HG02938 (cell line): ENCODE results near the gene RELL1.

Experiments used
- ATAC-seq: cut with Tn5 transposase; IDR thresholded peaks from one replicate; pipeline ENCODE4 v1.9.1; 2021; ENCODE audit warnings: mild to moderate bottlenecking, moderate library complexity; ENCODE audit not compliant: unreplicated experiment

Gene RELL1

GRCh38 chr4:37604461-37604860 is 81.7 kb downstream of the RELL1 start:
- no peak for ATAC-seq

GRCh38 chr4:37603711-37604110 is 82.5 kb downstream of the RELL1 start:
- ATAC-seq, result no peak

GRCh38 chr4:37603070-37603468 is 83.1 kb downstream of the RELL1 start:
- ATAC-seq, result peak; percentile 81

- no peak for ATAC-seq
Measured at GRCh38 chr4:37602454-37603069, 83.6 kb downstream of the RELL1 start.

GRCh38 chr4:37601531-37601930 is 84.6 kb downstream of the RELL1 start:
- ATAC-seq, result no peak

- no peak for ATAC-seq
Measured at GRCh38 chr4:37599092-37599790, 86.9 kb downstream of the RELL1 start.

GRCh38 chr4:37597034-37597433 is 89.1 kb downstream of the RELL1 start:
- ATAC-seq, result no peak

GRCh38 chr4:37595875-37596680 is 90.1 kb downstream of the RELL1 start:
- ATAC-seq, result no peak

GRCh38 chr4:37594099-37594498 is 92.1 kb downstream of the RELL1 start:
- ATAC-seq, result no peak

- no peak for ATAC-seq
Measured at GRCh38 chr4:37591349-37591748, 94.8 kb downstream of the RELL1 start.

- no peak for ATAC-seq
Measured at GRCh38 chr4:37590016-37590415, 96.2 kb downstream of the RELL1 start.

GRCh38 chr4:37588150-37588549 is 98.0 kb downstream of the RELL1 start:
- ATAC-seq, result no peak

- no peak for ATAC-seq
Measured at GRCh38 chr4:37586194-37586593, 100.0 kb downstream of the RELL1 start.

- ATAC-seq, result no peak
Measured at GRCh38 chr4:37584493-37585060, 101.6 kb downstream of the RELL1 start.

- no peak for ATAC-seq
Measured at GRCh38 chr4:37584071-37584470, 102.1 kb downstream of the RELL1 start.

GRCh38 chr4:37573566-37573965 is 112.6 kb downstream of the RELL1 start:
- no peak for ATAC-seq

- ATAC-seq, result no peak
Measured at GRCh38 chr4:37568489-37568888, 117.7 kb downstream of the RELL1 start.

- no peak for ATAC-seq
Measured at GRCh38 chr4:37567836-37568235, 118.3 kb downstream of the RELL1 start.

GRCh38 chr4:37562592-37562991 is 123.6 kb downstream of the RELL1 start:
- ATAC-seq, result no peak

GRCh38 chr4:37561803-37562207 is 124.4 kb downstream of the RELL1 start:
- peak; percentile 97 for ATAC-seq

GRCh38 chr4:37561196-37561802 is 124.9 kb downstream of the RELL1 start:
- ATAC-seq, result no peak
